ENCODE data around the gene ZNF485. TPM values are rescaled to one million over a fixed set of nuclear protein-coding genes. Genes with fewer than 3 reads are reported as not detected.

Gene ZNF485
- 2.2 and 2.5 TPM in 2 replicates for total RNA-seq
- polyA plus RNA-seq, result 1.0 and 3.5 TPM in 2 replicates

DNA sequence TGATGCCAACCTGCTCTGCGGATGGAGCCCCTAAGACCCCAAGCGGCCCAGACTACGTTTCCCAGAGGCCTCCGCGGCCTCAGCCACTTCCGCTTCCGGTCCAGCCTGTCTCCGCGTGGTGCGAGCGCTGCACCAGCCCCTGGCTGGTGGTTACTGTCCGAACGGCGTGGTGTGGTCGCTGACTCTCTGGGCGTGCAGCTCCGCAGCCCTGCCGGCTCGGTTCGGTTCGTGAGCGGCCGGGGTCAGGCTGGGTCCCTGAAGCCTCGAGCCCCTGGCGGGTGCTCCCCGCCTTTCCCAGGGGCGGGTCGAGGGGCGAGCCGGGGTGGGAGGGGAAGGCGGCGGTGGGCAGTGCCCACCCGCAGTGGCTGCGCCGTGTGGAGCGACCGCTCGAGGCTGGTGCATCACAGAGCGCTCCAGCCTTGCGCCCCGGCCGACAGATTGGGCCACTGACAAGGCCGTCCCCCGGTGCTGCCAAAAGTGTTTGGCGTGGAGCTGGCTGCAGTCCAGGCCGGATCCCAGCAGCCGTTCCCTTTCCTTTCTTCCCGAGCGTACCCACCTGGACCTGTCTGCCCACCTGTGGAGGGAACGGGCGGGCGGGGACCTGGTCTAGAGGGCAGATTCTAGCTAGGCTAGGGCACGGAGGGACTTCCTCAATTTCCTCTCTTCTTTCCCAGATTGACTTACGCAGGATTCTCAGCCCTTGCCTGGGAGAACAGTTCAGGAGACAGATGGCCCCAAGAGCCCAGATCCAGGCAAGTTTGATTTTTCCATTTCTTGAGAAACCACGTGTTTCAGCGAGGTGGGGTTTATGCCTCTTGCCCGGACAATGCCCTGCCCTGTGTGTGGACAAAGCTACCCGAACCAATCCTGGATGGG lies at the start of gene ZNF485:
ZNF485 (plus strand) TSS at position 116 of the 876 bp plus-strand sequence; CDS start at position 729, 613 bp downstream.
- H3K27me3 ChIP-seq, result no peaks in the 10 kb centered on the region
- H3K4me3 ChIP-seq, result peak within 1 kb of the TSS; percentile 91
- H3K4me1 ChIP-seq (ENCODE audit: low read depth), result no peaks in the 10 kb centered on the region
- TF ChIP-seq, protein P1, sequence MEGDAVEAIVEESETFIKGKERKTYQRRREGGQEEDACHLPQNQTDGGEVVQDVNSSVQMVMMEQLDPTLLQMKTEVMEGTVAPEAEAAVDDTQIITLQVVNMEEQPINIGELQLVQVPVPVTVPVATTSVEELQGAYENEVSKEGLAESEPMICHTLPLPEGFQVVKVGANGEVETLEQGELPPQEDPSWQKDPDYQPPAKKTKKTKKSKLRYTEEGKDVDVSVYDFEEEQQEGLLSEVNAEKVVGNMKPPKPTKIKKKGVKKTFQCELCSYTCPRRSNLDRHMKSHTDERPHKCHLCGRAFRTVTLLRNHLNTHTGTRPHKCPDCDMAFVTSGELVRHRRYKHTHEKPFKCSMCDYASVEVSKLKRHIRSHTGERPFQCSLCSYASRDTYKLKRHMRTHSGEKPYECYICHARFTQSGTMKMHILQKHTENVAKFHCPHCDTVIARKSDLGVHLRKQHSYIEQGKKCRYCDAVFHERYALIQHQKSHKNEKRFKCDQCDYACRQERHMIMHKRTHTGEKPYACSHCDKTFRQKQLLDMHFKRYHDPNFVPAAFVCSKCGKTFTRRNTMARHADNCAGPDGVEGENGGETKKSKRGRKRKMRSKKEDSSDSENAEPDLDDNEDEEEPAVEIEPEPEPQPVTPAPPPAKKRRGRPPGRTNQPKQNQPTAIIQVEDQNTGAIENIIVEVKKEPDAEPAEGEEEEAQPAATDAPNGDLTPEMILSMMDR (IDR thresholded peaks at IDR 0.05; ENCODE audit: low read depth, low read length), result no peak
- peak; percentile 78 to 81 for DNase-seq (ENCODE audit: low read depth in 1 of 2, low spot score in 1 of 2)
- H3K27ac ChIP-seq, result no peak within 1 kb of the TSS
- H3K9me3 ChIP-seq (ENCODE audit: low read depth), result no peaks in the 10 kb centered on the region
- H3K36me3 ChIP-seq, result no peaks in the 10 kb centered on the region

DNA sequence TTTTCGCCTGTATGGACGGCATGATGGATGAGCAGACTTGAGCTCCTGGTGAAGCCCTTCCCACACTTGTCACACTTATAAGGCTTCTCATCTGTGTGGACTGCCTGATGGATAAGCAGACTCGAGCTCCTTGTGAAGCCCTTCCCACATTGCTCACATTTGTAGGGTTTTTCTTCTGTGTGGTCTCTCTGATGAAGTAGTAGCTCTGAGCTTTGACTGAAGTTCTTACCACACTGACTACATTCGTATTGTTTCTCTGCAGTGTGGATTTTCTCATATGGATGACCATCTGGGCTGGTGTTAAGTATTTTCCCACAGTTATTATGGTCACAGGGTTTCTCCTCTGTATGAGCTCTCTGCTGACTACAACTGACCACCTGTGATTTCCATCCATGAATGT lies 49.0 kb upstream of the ZNF485 start:
- TF ChIP-seq, protein P1 (IDR thresholded peaks at IDR 0.05; ENCODE audit: low read depth, low read length), result no peak
- no peak for DNase-seq (ENCODE audit: low read depth in 1 of 2, low spot score in 1 of 2)
- Histone ChIP-seq H3K27ac (no peak overlapping the region), H3K36me3 (peaks cover 8% of the 10 kb centered on the region), H3K4me3 (no peak overlapping the region), H3K27me3 (no peaks in the 10 kb centered on the region), H3K4me1 (ENCODE audit: low read depth) (no peaks in the 10 kb centered on the region), H3K9me3 (ENCODE audit: low read depth) (no peaks in the 10 kb centered on the region)

DNA sequence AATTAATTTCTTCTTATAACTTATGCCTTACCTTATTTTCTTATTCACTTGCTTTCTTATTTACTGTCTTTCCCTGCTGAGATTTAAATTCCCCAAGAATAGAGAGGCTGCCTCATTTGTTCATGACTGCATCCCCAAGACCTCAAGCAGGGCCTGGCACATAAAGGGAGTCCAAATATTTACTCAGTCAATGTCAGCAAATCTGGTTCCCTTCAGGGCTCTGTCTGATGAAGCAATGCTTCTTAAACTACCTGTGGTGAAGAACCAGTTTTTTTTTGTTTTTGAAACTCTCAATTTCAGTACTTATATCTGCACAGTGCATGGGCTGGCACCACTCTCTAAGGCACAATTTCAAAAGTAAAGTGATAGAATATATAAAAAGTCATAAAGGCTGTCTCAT lies 36.6 kb upstream of the ZNF485 start:
- peaks cover 3% of the 10 kb centered on the region for H3K36me3 ChIP-seq
- H3K4me1 ChIP-seq (ENCODE audit: low read depth), result peaks cover 2% of the 10 kb centered on the region
- no peak overlapping the region for H3K4me3 ChIP-seq
- TF ChIP-seq, protein P1 (IDR thresholded peaks at IDR 0.05; ENCODE audit: low read depth, low read length), result no peak
- DNase-seq (ENCODE audit: low read depth in 1 of 2, low spot score in 1 of 2), result no peak
- no peaks in the 10 kb centered on the region for H3K9me3 ChIP-seq (ENCODE audit: low read depth)
- no peak overlapping the region for H3K27ac ChIP-seq
- H3K27me3 ChIP-seq, result no peaks in the 10 kb centered on the region

DNA sequence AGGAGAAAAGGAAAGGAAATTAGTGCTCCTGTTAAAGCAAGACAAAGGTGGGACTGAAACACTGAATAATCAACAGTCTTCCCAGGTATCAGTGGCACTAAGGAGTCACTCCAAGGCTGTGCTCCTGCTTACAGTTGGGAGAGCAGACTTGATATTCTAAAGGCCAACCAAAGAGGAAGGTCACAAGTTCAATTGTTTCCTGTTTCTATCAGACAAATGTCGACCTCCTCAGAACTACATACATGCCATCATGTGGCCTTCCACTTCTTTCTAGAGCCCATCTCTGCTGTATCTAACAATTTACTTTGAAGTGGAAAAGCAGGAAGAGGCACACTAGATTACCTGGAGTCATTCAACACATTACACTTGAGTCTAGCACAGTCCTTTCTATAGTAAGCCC lies 35.3 kb upstream of the ZNF485 start:
- Histone ChIP-seq H3K27ac (no peak overlapping the region), H3K4me1 (ENCODE audit: low read depth) (peaks cover 2% of the 10 kb centered on the region), H3K27me3 (no peaks in the 10 kb centered on the region), H3K4me3 (no peak overlapping the region), H3K9me3 (ENCODE audit: low read depth) (no peaks in the 10 kb centered on the region), H3K36me3 (peaks cover 3% of the 10 kb centered on the region)
- DNase-seq (ENCODE audit: low read depth in 1 of 2, low spot score in 1 of 2), result no peak
- TF ChIP-seq, protein P1 (IDR thresholded peaks at IDR 0.05; ENCODE audit: low read depth, low read length), result no peak

DNA sequence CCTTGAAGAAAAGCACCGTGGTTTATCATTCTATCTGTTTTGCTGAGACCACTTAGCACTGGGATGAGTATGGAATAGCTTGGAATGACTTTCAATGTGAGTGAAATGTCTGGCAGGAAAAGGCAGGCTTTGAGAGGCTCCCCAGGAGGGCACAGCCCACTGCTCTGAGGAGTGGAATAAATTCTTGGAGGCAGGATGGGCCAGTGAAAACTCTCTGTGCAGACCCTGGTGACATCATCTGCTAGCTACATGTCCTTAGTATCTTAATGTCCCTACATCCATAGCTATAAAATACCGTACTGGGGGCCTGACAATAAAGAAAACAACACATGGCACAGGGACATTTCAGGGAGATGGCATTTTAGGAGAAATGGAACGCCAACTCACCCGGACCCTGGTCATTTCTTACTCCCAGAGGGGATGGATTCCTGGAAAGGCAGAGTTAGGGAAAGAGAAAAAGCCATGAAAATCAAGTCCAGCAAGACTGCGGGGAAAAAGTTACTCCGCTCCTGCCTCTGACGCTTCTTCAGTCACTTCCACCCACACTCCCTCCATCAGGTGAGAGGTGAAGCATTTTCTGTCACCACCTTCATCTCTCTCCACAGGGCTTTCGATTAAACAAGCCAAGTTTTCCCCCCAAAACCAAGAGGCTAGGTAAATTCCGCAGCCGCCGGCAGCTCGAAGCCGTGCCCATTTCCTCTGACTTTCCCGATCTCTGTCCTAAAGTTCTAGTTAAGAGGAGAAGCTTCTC lies 32.8 kb upstream of the ZNF485 start:
- no peaks in the 10 kb centered on the region for H3K36me3 ChIP-seq
- no peaks in the 10 kb centered on the region for H3K27me3 ChIP-seq
- peak in 1 of 2 donors; percentile 22 for DNase-seq (ENCODE audit: low read depth in 1 of 2, low spot score in 1 of 2)
- no peak overlapping the region for H3K27ac ChIP-seq
- peak overlapping the region; percentile 67 for H3K4me3 ChIP-seq
- TF ChIP-seq, protein P1 (IDR thresholded peaks at IDR 0.05; ENCODE audit: low read depth, low read length), result no peak
- H3K4me1 ChIP-seq (ENCODE audit: low read depth), result peaks cover 2% of the 10 kb centered on the region
- no peaks in the 10 kb centered on the region for H3K9me3 ChIP-seq (ENCODE audit: low read depth)
